ENCODE measurements around the gene MRPS10. TPM values are rescaled to one million over a fixed set of nuclear protein-coding genes. Genes with fewer than 3 reads are reported as not detected.

Gene MRPS10
- total RNA-seq, 1 donor, result 26.8 TPM

- H3K9me3 ChIP-seq (ENCODE audit: low read depth, low read length), result no peaks in the 10 kb centered on the region
- no peaks in the 10 kb centered on the region for H3K27me3 ChIP-seq (ENCODE audit: insufficient read depth, low read length)
- no peaks in the 10 kb centered on the region for H3K4me1 ChIP-seq (ENCODE audit: insufficient read depth, low read length)
- H3K4me3 ChIP-seq (ENCODE audit: low read length), result no peak overlapping the region
Measured at GRCh38 chr6:42251500-42251899, 33.8 kb upstream of the MRPS10 start.

DNA sequence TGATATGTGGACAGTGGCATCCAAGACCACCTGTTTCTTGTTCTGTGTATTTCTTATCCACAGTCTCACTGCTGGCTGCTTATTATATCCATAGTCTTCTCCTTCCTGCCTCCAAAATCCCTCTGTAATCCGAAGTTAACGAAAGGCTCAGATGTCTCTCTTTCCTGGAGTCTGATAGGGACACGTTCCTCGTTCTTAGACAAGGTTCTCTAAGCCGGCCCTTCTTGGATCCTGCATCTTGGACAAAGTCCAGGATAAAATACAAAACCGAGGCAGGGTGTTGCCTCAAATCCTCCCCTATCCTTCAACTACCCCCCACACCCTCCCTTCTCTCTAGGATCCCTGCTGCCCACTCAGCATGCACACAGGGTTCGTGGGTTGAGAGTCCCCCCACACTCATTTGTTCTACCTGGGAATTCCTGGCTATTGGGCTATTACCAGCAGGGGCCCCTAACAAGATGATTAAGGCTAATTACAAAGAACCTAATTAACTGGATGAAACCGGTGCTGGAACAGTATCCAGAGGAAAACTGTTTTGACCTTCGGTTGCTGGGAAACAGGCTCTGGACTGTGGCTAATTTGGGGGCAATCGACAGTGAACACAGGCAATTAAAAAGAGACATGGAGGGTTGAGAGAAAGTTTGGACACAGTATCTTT, 32.7 kb upstream of the MRPS10 start:
- no peaks in the 10 kb centered on the region for H3K27me3 ChIP-seq (ENCODE audit: insufficient read depth, low read length)
- H3K4me3 ChIP-seq (ENCODE audit: low read length), result no peak overlapping the region
- H3K4me1 ChIP-seq (ENCODE audit: insufficient read depth, low read length), result no peaks in the 10 kb centered on the region
- H3K9me3 ChIP-seq (ENCODE audit: low read depth, low read length), result no peaks in the 10 kb centered on the region

DNA sequence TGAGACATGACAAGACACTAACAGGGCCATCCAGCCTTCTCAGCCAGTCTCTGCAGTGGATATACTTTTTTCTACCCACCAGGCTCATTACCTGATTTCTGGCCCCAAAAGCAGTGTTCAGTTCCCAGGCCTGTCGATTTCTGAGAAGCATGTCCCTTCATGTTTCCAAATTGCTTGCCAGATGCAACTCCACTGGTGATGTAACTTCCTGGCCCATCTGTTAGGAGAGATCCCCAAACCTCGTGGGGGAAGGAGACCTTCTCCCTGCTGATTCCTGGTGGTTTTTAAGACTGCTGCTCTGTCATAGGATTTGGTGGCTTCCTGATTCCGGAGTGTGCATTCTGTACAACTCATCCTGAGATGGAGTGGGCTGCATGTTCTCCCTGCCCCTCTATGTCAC, 31.6 kb upstream of the MRPS10 start:
- Histone ChIP-seq H3K27me3 (ENCODE audit: insufficient read depth, low read length) (no peaks in the 10 kb centered on the region), H3K4me1 (ENCODE audit: insufficient read depth, low read length) (no peaks in the 10 kb centered on the region), H3K9me3 (ENCODE audit: low read depth, low read length) (no peaks in the 10 kb centered on the region), H3K4me3 (ENCODE audit: low read length) (no peak overlapping the region)

DNA sequence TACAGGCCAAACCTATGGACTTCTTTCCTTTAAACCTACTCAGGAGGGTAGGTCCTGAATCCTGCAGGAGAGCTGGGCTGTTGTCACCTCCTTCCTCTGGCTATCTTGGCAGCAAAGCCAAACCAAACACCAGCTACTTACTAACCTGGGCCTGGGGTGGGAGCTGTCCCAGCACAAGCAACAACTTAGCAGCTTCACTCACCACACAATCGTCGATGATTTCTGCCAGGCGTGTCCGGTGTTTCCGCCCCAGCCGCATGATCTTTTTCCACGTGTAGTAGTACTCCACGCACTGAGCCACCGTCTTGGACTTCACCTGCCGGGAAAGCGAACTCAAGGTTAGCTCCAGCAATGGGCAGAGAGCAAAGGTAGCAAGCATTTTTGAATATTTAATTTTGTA, 25.4 kb upstream of the MRPS10 start:
- no peak overlapping the region for H3K4me3 ChIP-seq (ENCODE audit: low read length)
- H3K27me3 ChIP-seq (ENCODE audit: insufficient read depth, low read length), result no peaks in the 10 kb centered on the region
- no peaks in the 10 kb centered on the region for H3K4me1 ChIP-seq (ENCODE audit: insufficient read depth, low read length)
- no peaks in the 10 kb centered on the region for H3K9me3 ChIP-seq (ENCODE audit: low read depth, low read length)

- H3K9me3 ChIP-seq (ENCODE audit: low read depth, low read length), result no peaks in the 10 kb centered on the region
- H3K27me3 ChIP-seq (ENCODE audit: insufficient read depth, low read length), result no peaks in the 10 kb centered on the region
- H3K4me3 ChIP-seq (ENCODE audit: low read length), result no peak overlapping the region
- no peaks in the 10 kb centered on the region for H3K4me1 ChIP-seq (ENCODE audit: insufficient read depth, low read length)
Measured at GRCh38 chr6:42241915-42242314, 24.3 kb upstream of the MRPS10 start.

DNA sequence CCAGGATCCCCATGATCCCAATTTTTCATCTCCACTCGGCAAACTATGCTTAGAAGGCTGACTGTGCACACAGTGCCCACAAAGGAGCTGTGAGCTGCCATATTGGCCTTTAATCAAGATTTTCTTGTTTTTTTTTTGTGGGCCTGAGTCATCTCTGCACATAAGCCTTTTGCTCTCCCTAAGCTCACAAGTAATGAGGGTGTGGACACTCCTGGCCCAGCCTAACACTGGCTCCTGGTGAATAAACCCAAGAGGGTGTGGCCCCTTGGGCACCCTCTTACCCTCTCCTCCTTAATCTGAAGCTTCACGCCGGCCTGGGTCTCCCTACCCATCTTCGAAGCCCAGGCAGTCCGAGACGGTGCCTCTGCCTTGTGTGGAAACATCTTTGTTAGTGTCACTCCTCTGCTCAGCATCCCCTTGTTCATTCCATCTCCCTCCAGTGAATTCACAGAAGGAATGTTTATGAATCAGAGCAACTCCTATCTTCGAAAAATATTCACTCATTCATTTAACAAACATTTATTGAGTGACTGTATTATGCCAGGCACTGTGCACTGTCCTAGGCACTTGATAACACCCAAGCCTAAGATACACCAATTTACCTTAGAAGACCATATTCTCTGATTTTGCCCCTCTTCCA, 22.2 kb upstream of the MRPS10 start:
- no peaks in the 10 kb centered on the region for H3K9me3 ChIP-seq (ENCODE audit: low read depth, low read length)
- H3K4me1 ChIP-seq (ENCODE audit: insufficient read depth, low read length), result no peaks in the 10 kb centered on the region
- H3K4me3 ChIP-seq (ENCODE audit: low read length), result no peak overlapping the region
- no peaks in the 10 kb centered on the region for H3K27me3 ChIP-seq (ENCODE audit: insufficient read depth, low read length)

DNA sequence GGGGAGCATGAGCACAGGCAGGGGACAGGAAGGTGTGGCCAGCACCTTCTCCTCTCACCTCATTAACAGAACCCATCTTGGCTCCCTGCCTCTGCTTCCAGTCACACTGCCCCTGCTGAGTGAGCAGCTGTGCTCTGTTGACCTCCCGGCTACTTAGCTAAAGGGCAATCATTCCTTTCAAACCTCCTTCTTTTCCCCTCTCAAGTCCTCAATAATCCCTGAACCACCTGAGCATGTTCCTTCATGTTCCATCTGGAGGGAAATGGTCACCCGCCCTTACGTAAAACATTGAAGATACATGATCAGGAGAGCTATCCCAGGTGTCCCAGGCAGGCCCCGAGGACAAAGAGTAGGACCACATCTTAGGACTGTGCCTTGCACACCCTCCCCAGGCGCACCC, 21.7 kb upstream of the MRPS10 start:
- no peaks in the 10 kb centered on the region for H3K4me1 ChIP-seq (ENCODE audit: insufficient read depth, low read length)
- no peaks in the 10 kb centered on the region for H3K27me3 ChIP-seq (ENCODE audit: insufficient read depth, low read length)
- H3K9me3 ChIP-seq (ENCODE audit: low read depth, low read length), result no peaks in the 10 kb centered on the region
- no peak overlapping the region for H3K4me3 ChIP-seq (ENCODE audit: low read length)

DNA sequence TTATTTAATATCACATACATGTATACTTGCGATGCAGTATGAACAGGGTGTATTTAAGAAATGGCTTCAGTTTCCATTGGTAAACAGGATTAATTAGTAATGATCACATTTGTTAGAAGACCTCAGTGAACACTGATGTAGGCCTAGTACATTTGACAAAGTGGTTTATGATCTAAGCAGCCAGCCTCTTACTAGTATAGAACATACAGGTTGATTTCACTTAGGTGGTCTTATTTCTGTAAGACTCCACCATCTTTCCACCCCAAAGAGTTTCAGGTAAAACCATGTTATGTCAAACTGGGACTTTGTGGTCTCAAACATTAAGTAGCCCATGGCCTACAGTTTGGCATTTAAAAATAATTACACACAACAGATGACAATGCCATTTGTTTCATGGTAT, 20.2 kb upstream of the MRPS10 start:
- Histone ChIP-seq H3K9me3 (ENCODE audit: low read depth, low read length) (no peaks in the 10 kb centered on the region), H3K4me3 (ENCODE audit: low read length) (no peak overlapping the region), H3K4me1 (ENCODE audit: insufficient read depth, low read length) (no peaks in the 10 kb centered on the region)

DNA sequence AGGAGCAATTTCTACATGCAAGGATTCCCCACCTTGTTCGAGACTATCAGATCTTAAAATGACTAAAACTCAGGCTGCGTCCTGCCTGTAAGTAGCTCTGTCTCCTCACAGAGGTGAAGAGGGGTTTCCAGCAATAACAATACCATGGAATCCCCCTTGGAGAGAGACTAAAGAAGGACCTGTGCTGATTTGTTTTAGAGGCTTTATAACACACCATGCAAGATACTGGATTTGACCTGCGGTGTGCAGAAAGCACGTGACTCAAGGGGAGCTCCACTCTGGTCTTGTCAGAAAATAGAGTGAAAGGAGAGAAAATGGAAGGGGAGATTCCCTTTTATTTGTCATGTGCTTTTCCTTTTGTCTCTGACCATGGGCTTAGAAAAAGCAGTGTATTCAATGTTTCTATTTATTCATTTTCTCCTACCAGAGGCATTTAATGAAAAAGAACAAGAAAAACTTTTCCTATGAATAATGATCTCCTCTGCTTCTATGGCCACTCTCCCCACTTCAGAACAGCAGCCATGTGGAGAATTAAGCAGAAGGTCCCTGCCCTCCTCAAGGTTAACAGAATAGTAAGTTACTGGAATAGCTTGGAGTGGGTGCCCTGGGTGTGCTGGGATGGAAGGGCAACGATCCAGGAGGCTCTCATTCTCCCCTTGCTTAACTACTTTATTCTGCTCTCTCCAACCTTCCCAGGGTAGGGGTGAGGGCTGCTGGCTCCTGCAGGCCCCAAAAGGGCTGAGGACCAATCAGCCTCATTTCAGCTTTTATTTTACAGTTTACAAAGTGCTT, 19.2 kb upstream of the MRPS10 start:
- H3K9me3 ChIP-seq (ENCODE audit: low read depth, low read length), result no peaks in the 10 kb centered on the region

More for the DNA sequence above, 20.2 kb upstream of the MRPS10 start:
- H3K27me3 ChIP-seq (ENCODE audit: insufficient read depth, low read length), result no peaks in the 10 kb centered on the region

GRCh38 chr6:42236030-42236429, 18.4 kb upstream of the MRPS10 start:
- Histone ChIP-seq H3K4me3 (ENCODE audit: low read length) (no peak overlapping the region), H3K9me3 (ENCODE audit: low read depth, low read length) (no peaks in the 10 kb centered on the region), H3K27me3 (ENCODE audit: insufficient read depth, low read length) (no peaks in the 10 kb centered on the region), H3K4me1 (ENCODE audit: insufficient read depth, low read length) (no peaks in the 10 kb centered on the region)

More for the DNA sequence above, 19.2 kb upstream of the MRPS10 start:
- Histone ChIP-seq H3K4me1 (ENCODE audit: insufficient read depth, low read length) (no peaks in the 10 kb centered on the region), H3K27me3 (ENCODE audit: insufficient read depth, low read length) (no peaks in the 10 kb centered on the region), H3K4me3 (ENCODE audit: low read length) (no peak overlapping the region)

DNA sequence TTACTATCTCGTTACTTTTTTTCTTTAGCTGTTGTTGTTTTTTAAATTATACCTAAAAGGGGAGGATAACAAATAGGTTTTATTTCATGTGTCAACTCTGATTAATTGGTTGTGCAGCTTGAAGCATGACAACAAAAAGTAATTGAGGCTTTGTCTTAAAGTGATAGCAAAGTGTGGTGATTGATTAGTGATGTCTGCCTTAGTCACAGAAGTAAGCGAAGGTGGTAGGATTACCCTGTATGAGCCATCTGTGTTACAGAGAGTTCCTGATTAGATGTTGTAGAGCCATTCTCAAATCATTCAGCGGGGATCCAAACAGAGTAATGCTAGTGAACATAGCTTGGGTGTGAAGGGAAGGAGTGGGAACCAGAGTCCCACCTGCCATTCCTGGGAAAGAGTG, 14.4 kb upstream of the MRPS10 start:
- no peak overlapping the region for H3K4me3 ChIP-seq (ENCODE audit: low read length)
- no peaks in the 10 kb centered on the region for H3K4me1 ChIP-seq (ENCODE audit: insufficient read depth, low read length)

DNA sequence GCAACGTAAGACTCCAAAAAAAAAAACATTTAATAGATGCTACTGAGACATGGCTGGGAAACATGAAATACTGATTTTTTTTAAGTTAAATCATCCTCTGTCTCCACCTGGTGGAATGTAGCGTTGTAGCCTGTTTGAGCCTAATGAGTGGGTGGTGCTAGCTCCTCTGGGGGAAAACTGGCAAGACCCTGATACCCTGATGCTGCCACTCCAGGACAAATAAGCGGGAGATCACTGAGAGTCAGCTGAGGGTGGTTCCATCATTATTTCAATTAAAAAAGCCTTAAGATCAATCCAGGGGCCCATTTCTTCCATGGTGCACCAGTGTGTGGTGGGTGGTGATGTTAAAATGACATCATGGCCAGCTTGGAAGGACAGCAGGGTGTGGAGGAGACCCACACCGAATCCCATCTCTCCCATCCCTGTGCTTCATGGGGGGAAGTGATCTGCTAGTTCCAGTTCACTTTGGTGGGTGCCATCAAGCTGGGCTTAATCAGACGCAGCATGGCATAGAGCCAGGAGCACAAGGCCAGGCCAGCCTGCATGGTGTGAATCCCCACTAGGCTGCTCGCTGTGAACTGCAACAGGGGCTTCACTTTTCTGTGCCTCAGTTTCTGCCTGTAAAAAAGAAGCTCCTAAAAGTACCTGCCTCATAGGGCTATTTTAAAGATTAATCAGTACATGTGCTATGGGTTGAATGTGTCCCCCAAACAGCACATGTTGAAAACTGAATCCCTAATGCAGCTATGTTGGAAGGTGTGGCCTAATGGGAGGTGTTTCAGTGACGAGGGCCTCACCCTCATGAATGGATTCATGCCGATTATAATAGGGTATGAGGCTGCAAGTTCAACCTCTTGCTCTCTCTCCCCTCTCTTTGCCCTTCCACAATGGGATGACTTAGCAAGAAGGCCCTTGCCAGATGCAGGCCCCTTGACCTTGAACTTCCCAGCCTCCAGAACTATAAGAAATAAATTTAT, 13.0 kb upstream of the MRPS10 start:
- H3K9me3 ChIP-seq (ENCODE audit: low read depth, low read length), result no peaks in the 10 kb centered on the region
- H3K27me3 ChIP-seq (ENCODE audit: insufficient read depth, low read length), result no peaks in the 10 kb centered on the region
- H3K4me1 ChIP-seq (ENCODE audit: insufficient read depth, low read length), result no peaks in the 10 kb centered on the region
- no peak overlapping the region for H3K4me3 ChIP-seq (ENCODE audit: low read length)

More for the DNA sequence above, 14.4 kb upstream of the MRPS10 start:
- Histone ChIP-seq H3K27me3 (ENCODE audit: insufficient read depth, low read length) (no peaks in the 10 kb centered on the region), H3K9me3 (ENCODE audit: low read depth, low read length) (no peaks in the 10 kb centered on the region)

DNA sequence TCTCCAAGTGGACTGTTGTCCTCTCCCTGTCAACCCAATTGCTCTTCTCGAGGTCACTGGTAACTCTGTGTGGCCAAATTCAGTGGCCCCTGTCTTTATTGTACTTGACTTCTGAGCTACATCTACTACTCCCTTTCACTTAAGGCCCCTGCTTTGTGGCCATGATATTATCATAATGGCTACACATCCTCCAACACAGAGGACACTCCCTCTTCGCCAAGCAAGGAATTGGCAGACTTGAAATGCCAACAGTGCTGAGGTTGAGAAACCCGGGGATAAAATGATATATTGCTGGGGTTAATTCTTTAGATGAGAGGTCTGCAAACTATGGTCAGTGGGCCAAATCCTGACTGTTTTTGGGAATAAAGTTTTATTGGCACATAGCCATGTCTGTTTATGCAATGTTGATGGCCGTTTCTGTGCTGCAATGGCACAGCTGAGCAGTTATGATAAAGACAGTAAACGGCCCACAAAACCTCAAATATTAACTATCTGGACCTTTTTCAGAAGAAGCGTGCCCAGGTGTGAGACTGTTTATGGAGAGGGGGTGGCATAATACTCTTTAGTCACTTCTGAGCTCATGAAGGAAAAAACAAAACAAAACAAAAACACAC, 12.0 kb upstream of the MRPS10 start:
- no peaks in the 10 kb centered on the region for H3K4me1 ChIP-seq (ENCODE audit: insufficient read depth, low read length)
- no peaks in the 10 kb centered on the region for H3K27me3 ChIP-seq (ENCODE audit: insufficient read depth, low read length)
- no peaks in the 10 kb centered on the region for H3K9me3 ChIP-seq (ENCODE audit: low read depth, low read length)
- H3K4me3 ChIP-seq (ENCODE audit: low read length), result no peak overlapping the region

DNA sequence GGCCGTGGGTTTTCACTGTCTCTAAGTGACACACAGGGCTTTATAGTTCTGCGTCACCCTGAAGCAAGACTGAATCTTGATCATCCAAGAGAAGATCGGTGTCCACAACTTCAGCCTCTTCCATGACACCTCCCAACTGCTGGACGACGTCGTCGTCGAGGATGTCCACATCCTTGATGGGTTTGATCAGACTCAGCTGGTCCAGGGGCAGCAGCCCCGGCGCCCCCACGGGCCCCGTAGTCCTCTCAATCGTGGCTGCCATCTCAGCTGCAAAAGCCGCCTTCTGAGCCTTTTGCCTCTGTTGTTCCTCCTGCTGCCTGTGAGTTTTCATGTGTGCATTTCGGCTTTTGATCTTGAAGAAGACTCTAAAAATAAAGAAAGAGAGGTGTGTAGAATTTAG, 10.6 kb upstream of the MRPS10 start:
- H3K4me1 ChIP-seq (ENCODE audit: insufficient read depth, low read length), result no peaks in the 10 kb centered on the region
- no peak overlapping the region for H3K4me3 ChIP-seq (ENCODE audit: low read length)
- no peaks in the 10 kb centered on the region for H3K27me3 ChIP-seq (ENCODE audit: insufficient read depth, low read length)
- H3K9me3 ChIP-seq (ENCODE audit: low read depth, low read length), result no peaks in the 10 kb centered on the region

Measured in mononuclear cell (primary cell).